Measurements from ENCODE around the gene EBLN2.

EBLN2 gene

GRCh38 chr3:73061416-73061815 is at the start of gene EBLN2:
EBLN2 (plus strand) TSS chr3:73061659; CDS start chr3:73062082, 423 bp downstream.
- no peak for DNase-seq

GRCh38 chr3:73018298-73018697 is 43.2 kb upstream of the EBLN2 start:
- no peak for DNase-seq

- no peak for DNase-seq
Measured at GRCh38 chr3:73018790-73019441, 42.5 kb upstream of the EBLN2 start.

- DNase-seq: no peak
Measured at GRCh38 chr3:73021301-73021835, 40.1 kb upstream of the EBLN2 start.

- DNase-seq: no peak
Measured at GRCh38 chr3:73024836-73025235, 36.6 kb upstream of the EBLN2 start.

- DNase-seq: no peak
Measured at GRCh38 chr3:73026111-73026759, 35.2 kb upstream of the EBLN2 start.

- no peak for DNase-seq
Measured at GRCh38 chr3:73026760-73027113, 34.7 kb upstream of the EBLN2 start.

- no peak for DNase-seq
Measured at GRCh38 chr3:73028803-73029202, 32.7 kb upstream of the EBLN2 start.

- no peak for DNase-seq
Measured at GRCh38 chr3:73029321-73029796, 32.1 kb upstream of the EBLN2 start.

- no peak for DNase-seq
Measured at GRCh38 chr3:73030073-73030597, 31.3 kb upstream of the EBLN2 start.

GRCh38 chr3:73031573-73032103 is 29.8 kb upstream of the EBLN2 start:
- DNase-seq: no peak

- DNase-seq: no peak
Measured at GRCh38 chr3:73036694-73037591, 24.5 kb upstream of the EBLN2 start.

GRCh38 chr3:73041537-73041936 is 19.9 kb upstream of the EBLN2 start:
- DNase-seq: no peak

GRCh38 chr3:73043414-73043813 is 18.0 kb upstream of the EBLN2 start:
- no peak for DNase-seq

GRCh38 chr3:73045391-73045790 is 16.1 kb upstream of the EBLN2 start:
- no peak for DNase-seq

- DNase-seq: no peak
Measured at GRCh38 chr3:73046195-73046594, 15.3 kb upstream of the EBLN2 start.

- no peak for DNase-seq
Measured at GRCh38 chr3:73049319-73049718, 12.1 kb upstream of the EBLN2 start.

GRCh38 chr3:73052857-73053256 is 8.6 kb upstream of the EBLN2 start:
- DNase-seq: no peak

GRCh38 chr3:73055583-73055982 is 5.9 kb upstream of the EBLN2 start:
- no peak for DNase-seq

- no peak for DNase-seq
Measured at GRCh38 chr3:73056014-73056844, 5.2 kb upstream of the EBLN2 start.

GRCh38 chr3:73056845-73057150 is 4.7 kb upstream of the EBLN2 start:
- DNase-seq: no peak

- DNase-seq: no peak
Measured at GRCh38 chr3:73060302-73060723, 1.1 kb upstream of the EBLN2 start.

Measured in activated CD4-positive, alpha-beta T cell treated with anti-CD3 and anti-CD28 coated beads, Interleukin-2, amount 50 U/mL, for 48 hours (primary cell).